ENCODE results near the gene ENDOD1. TPM values are rescaled to one million over a fixed set of nuclear protein-coding genes. Genes with fewer than 3 reads are reported as not detected.

ENDOD1 gene
- total RNA-seq, 1 experiment from 2014 or later = 3.3 TPM

- TF ChIP-seq CDX4 (CRISPR knock-in tag; IDR thresholded peaks at IDR 0.05; ENCODE audit: borderline replicate concordance) (no peak), ZBTB21 (CRISPR knock-in tag; IDR thresholded peaks at IDR 0.05; ENCODE audit: borderline replicate concordance) (no peak), ERG (CRISPR knock-in tag; IDR thresholded peaks at IDR 0.05) (no peak), TP53 (CRISPR knock-in tag; IDR thresholded peaks at IDR 0.05) (no peak), ZMAT4 (CRISPR knock-in tag; IDR thresholded peaks at IDR 0.05) (no peak), ELF4 (CRISPR knock-in tag; IDR thresholded peaks at IDR 0.05; ENCODE audit: low read depth) (no peak), ATF6 (CRISPR knock-in tag; IDR thresholded peaks at IDR 0.05) (no peak), TEAD1 (CRISPR knock-in tag; IDR thresholded peaks at IDR 0.05) (no peak), USF2 (CRISPR knock-in tag; IDR thresholded peaks at IDR 0.05) (no peak), TCF7 (CRISPR knock-in tag; IDR thresholded peaks at IDR 0.05; ENCODE audit: low read depth) (no peak), ZSCAN18 (CRISPR knock-in tag; IDR thresholded peaks at IDR 0.05) (no peak), NR1H2 (CRISPR knock-in tag; IDR thresholded peaks at IDR 0.05) (no peak)
Measured at GRCh38 chr11:95072948-95073347, 16.7 kb upstream of the ENDOD1 start (continued).

GRCh38 chr11:95074792-95075563, 14.7 kb upstream of the ENDOD1 start:
- CTCF ChIA-PET = interaction anchor here (1.0 to 1.2 kb wide), 3 partner anchors 15 to 77 kb away, joined by 3 to 5 read pairs (median 4); partner anchors contain the start of gene ENDOD1
- DNase-seq (ENCODE audit: low spot score) (no peak), ATAC-seq (no peak)
- H3K36me3 Mint-ChIP-seq = no peaks in the 10 kb centered on the region
- H3K4me1 Mint-ChIP-seq = 0 out of 2 replicates have a peak, but pooled peaks cover 2% of the 10 kb centered on the region
- TF ChIP-seq HMGA2 (CRISPR knock-in tag; IDR thresholded peaks at IDR 0.05) (no peak), FOXK1 (CRISPR knock-in tag; IDR thresholded peaks at IDR 0.05) (no peak), IRF2 (CRISPR knock-in tag; IDR thresholded peaks at IDR 0.05; ENCODE audit: borderline replicate concordance, low read depth) (no peak), ZNF416 (CRISPR knock-in tag; IDR thresholded peaks at IDR 0.05) (no peak), ATF3 (CRISPR knock-in tag; conservative IDR thresholded peaks at IDR 0.05) (no peak), NR2C2 (CRISPR knock-in tag; IDR thresholded peaks at IDR 0.05) (no peak), MLX (CRISPR knock-in tag; IDR thresholded peaks at IDR 0.05) (no peak), ATF6 (CRISPR knock-in tag; IDR thresholded peaks at IDR 0.05) (no peak), CDX4 (CRISPR knock-in tag; IDR thresholded peaks at IDR 0.05; ENCODE audit: borderline replicate concordance) (no peak)
- no peaks in the 10 kb centered on the region for H3K9me3 Mint-ChIP-seq
- no peaks in the 10 kb centered on the region; the same call in 1 of the 2 replicates for H3K27me3 Mint-ChIP-seq (ENCODE audit: low read depth)
- POLR2A ChIA-PET = interaction anchor here (0.7 kb wide), 1 partner anchor 14 kb away, joined by 3 read pairs; the partner anchor contains the start of gene ENDOD1
- no peak overlapping the region for H3K4me3 Mint-ChIP-seq
- no peak overlapping the region for H3K27ac Mint-ChIP-seq

Measured in WTC11 (cell line).